ENCODE data around the gene PML. TPM values are rescaled to one million over a fixed set of nuclear protein-coding genes. Genes with fewer than 3 reads are reported as not detected.
A peak's percentile ranks its signal among the peaks of the same experiment; 100 is the strongest.

Gene PML
- polyA plus RNA-seq, 1 of the 3 experiments (the other 2 are of a cell fraction): 18.4 TPM

- TF ChIP-seq FOXM1 (IDR thresholded peaks at IDR 0.05; ENCODE audit: low read depth) (no peak), SIN3A (IDR thresholded peaks at IDR 0.05; ENCODE audit: borderline replicate concordance, low read depth, low read length) (no peak), GATA2 (CRISPR knock-in tag; IDR thresholded peaks at IDR 0.05) (no peak), TAF1 (IDR thresholded peaks at IDR 0.05; ENCODE audit: borderline replicate concordance, low read depth, low read length) (no peak), MAX (IDR thresholded peaks at IDR 0.05; ENCODE audit: low read depth) (no peak), CTCF (IDR thresholded peaks at IDR 0.05) (no peak), NFIC (IDR thresholded peaks at IDR 0.05; ENCODE audit: borderline replicate concordance) (no peak), SMC3 (IDR thresholded peaks at IDR 0.05; ENCODE audit: low read depth, low read length) (no peak), POLR2AphosphoS5 (IDR thresholded peaks at IDR 0.05; ENCODE audit: low read depth, low read length) (no peak), RAD21 (IDR thresholded peaks at IDR 0.05; ENCODE audit: low read length) (no peak), FOXJ3 (CRISPR knock-in tag; IDR thresholded peaks at IDR 0.05) (no peak), RFX5 (IDR thresholded peaks at IDR 0.05; ENCODE audit: low read length) (no peak), FOSL2 (IDR thresholded peaks at IDR 0.05; ENCODE audit: borderline replicate concordance, low read depth) (no peak)
- no peak overlapping the region for H3K9ac ChIP-seq
- no peak for DNase-seq
- WGBS (ENCODE audit: low lambda C conversion rate): 100% methylated on average over 1 of the region's 4 CpGs
- H3K9me2 ChIP-seq: no peaks in the 10 kb centered on the region
- H4K20me1 ChIP-seq (ENCODE audit: insufficient read depth): no peaks in the 10 kb centered on the region
- CTCF ChIA-PET: interaction anchor here (1.1 to 4.7 kb wide), 4 partner anchors 10 to 365 kb away, joined by 3 to 35 read pairs (median 8); no protein-coding TSS in a partner anchor
- 0 out of 4 replicates have a peak overlapping the region, but pooled peaks of 1 of the 2 experiments have one; percentile 69 for H3K27ac ChIP-seq (ENCODE audit: low read depth in 2 of 2, low read length in 1 of 2)
- POLR2A ChIA-PET: no interaction called here
- H3K27me3 ChIP-seq (ENCODE audit: insufficient read depth): no peaks in the 10 kb centered on the region
- H3K79me2 ChIP-seq (ENCODE audit: insufficient read depth): no peaks in the 10 kb centered on the region
- H3K4me2 ChIP-seq: 0 out of 2 replicates have a peak overlapping the region, but pooled peaks have one; percentile 50
- H3F3A ChIP-seq (replicated peaks; ENCODE audit: insufficient read depth): peaks cover 30% of the 10 kb centered on the region
- no peaks in the 10 kb centered on the region for H3K9me3 ChIP-seq
- no peak overlapping the region for H3K4me3 ChIP-seq (ENCODE audit: low read depth in 2 of 2, low read length in 1 of 2)
- no peak overlapping the region for H2AFZ ChIP-seq (ENCODE audit: low read depth)
- H3K4me1 ChIP-seq (ENCODE audit: control insufficient read depth in 1 of 2, insufficient read depth in 2 of 2, low read depth in 1 of 2, low read length in 1 of 2): peaks cover 34 to 40% of the 10 kb centered on the region in 2 experiments
- H3K36me3 ChIP-seq (replicated peaks in 1 of 2; ENCODE audit: control insufficient read depth in 1 of 2, insufficient read depth in 2 of 2, low read length in 1 of 2): no peaks in the 10 kb centered on the region
Measured at GRCh38 chr15:73955326-73955725, 39.2 kb upstream of the PML start.

- TF ChIP-seq NRF1 (IDR thresholded peaks at IDR 0.05; ENCODE audit: low read depth, low read length): no peak
- no peak for TF ChIP-seq PBX3 (IDR thresholded peaks at IDR 0.05)
- no peak for TF ChIP-seq FOSL2 (IDR thresholded peaks at IDR 0.05; ENCODE audit: borderline replicate concordance, low read depth)
- no peak for TF ChIP-seq CTCF (IDR thresholded peaks at IDR 0.05)
- TF ChIP-seq MEF2A (IDR thresholded peaks at IDR 0.05; ENCODE audit: borderline replicate concordance, low read depth): no peak
- Histone ChIP-seq H3K9me2 (no peaks in the 10 kb centered on the region), H3K79me2 (ENCODE audit: insufficient read depth) (no peaks in the 10 kb centered on the region), H3K9me3 (no peaks in the 10 kb centered on the region), H3K4me3 (ENCODE audit: low read depth in 2 of 2, low read length in 1 of 2) (no peak overlapping the region), H3K4me2 (peak overlapping the region; percentile 50), H3K36me3 (replicated peaks in 1 of 2; ENCODE audit: control insufficient read depth in 1 of 2, insufficient read depth in 2 of 2, low read length in 1 of 2) (no peaks in the 10 kb centered on the region), H3F3A (replicated peaks; ENCODE audit: insufficient read depth) (peaks cover 26% of the 10 kb centered on the region), H4K20me1 (ENCODE audit: insufficient read depth) (no peaks in the 10 kb centered on the region), H3K27me3 (ENCODE audit: insufficient read depth) (no peaks in the 10 kb centered on the region), H3K9ac (peak overlapping the region; percentile 43; the same call in 1 of the 2 replicates), H2AFZ (ENCODE audit: low read depth) (peak overlapping the region; percentile 17; the same call in 1 of the 2 replicates), H3K4me1 (ENCODE audit: control insufficient read depth in 1 of 2, insufficient read depth in 2 of 2, low read depth in 1 of 2, low read length in 1 of 2) (peaks cover 29 to 37% of the 10 kb centered on the region in 2 experiments), H3K27ac (ENCODE audit: low read depth in 2 of 2, low read length in 1 of 2) (peak overlapping the region in 1 of 2 experiments; percentile 69; a peak in 2 of 4 replicates)
- ChIA-PET CTCF (interaction anchor here (0.6 to 4.7 kb wide), 8 partner anchors 9 to 365 kb away, joined by 3 to 35 read pairs (median 5); no protein-coding TSS in a partner anchor), POLR2A (no interaction called here)
- no peak for DNase-seq
- 85% methylated on average over 8 of the region's 12 CpGs for WGBS (ENCODE audit: low lambda C conversion rate)
Measured at GRCh38 chr15:73955861-73956742, 38.4 kb upstream of the PML start.
